ACHN (cell line): ENCODE measurements around the gene SEMA3B.
"Not testable (repeated sequence)": the region's sequence is repeated elsewhere in the genome, so short reads cannot be mapped to it uniquely, and the experiment has no call there.

Source experiments
- DNase-seq: peaks from one replicate; pipeline ENCODE4 v3.0.0-alpha.2; 2015
- in situ Hi-C: cut with HindIII; loops from 2 replicates; pipeline ENCODE4 v1.10.0; 2017; ENCODE audit warnings: low sequenced_read_pairs, low pct_ligation_motif_present, low pct_unique_long_range_greater_than_20kb

SEMA3B gene

GRCh38 chr3:50236484-50237132, 32.3 kb upstream of the SEMA3B start:
- no peak for DNase-seq
- in situ Hi-C loops: no loop called here

DNA sequence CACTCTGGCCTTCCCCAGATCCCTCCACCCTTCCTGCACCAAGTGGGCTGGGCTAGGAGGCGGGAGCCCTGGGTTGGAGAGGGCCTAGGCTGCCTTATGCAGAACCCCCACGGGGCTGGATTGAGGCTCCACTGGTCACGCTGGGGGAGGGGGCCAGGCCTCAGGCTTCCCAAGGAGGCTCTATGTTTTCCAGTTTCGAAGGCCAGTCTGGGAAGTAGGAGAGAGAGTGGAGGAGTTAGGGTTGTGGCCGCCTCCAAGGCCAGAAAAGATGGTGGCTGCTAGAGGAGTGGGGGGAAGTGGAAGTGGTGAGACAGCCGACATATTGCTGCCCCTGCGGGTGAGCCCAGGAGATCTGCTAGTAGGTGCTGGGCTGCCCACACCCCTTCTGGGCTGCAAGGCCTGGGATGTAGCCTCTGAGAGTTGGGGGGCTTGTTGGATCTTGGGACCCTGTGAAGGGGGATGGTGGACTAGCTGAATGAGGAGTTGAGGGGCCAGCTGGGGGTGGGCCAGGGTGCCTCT, 31.8 kb upstream of the SEMA3B start:
- in situ Hi-C loops: no loop called here
- DNase-seq: peak; percentile 50

DNA sequence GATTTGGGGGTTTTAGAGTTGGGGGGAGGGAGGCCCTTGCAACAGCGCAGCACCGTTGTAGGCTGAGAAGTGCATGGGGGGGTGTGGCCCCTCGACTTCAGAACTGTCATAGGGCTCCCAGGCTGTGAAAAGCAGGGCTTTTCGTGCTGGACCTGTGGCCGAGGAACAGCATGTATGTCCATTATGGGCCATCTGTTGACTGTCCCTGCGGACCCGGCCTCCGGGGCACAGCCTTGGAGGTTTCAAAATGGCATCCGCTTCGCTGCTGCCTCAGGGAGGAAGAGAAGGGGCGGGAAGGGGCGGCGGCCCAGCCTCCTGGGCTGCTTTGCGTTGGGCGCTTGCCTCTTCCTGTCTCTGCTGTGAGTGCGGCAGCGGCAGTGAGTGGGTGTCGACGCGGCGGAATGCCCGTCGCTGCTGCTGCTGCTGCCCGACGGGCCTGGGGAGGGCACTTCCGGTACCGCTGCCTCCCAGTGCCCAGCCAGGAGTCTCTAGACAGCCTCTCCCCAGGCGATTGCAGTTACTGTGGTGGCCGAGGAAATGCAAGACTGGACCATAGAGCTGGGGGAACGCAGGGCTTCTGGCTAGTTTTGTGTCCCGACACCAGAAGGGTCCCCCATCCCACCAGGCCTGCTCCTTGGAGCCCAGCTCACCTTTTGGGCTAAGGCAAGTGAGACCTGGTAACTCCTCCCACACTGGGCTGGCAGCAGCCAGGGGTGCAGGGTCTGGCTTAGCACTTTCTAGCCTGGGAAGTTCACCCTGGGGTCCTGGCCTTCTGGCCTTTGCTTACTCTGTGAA, 31.0 kb upstream of the SEMA3B start:
- DNase-seq: peak; percentile 81
- in situ Hi-C loops: no loop called here

DNA sequence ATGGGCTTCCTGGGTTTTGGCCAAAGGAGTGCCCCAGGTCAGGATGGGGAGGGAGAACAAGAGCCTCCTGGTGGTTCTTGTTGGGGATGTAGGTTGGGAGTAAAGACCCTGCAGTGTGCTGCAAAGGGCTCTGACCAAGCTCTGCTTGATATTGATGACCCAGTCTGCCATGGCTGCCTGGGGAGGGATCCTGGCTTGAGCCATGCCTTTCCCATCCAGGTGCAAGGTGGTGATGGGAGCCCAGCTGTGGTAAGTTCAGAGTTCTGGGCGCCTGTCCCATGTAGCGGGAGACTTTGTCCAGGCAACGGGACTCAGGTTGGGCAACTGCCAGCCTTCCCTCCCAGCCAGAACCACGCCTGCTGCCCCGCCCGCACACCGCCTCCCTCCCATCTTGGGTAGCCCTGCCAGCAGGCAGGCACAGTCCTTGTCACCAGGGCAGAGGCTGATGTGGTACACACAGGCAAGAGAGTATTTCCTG, 30.4 kb upstream of the SEMA3B start:
- in situ Hi-C loops: no loop called here
- no peak for DNase-seq

DNA sequence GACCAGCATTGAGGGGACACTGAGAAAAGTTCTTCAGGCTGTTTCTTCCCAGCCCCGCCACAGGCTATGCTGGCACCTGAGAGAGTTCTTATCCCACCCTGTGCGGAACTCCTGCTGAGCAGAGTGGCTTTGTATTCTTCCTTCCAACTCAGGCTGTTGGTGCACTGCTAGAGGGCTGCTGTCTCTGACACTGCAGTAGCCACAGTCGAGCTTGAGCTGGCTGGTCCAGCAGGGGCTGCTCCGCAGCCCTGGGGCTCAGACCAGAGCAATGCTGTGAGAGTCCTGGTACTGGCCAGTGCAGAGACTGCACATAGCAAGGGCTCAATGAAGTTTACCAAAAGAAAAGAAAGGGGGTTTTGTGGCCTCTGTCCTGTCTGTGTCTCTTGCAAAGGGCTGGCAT, 29.3 kb upstream of the SEMA3B start:
- no peak for DNase-seq
- in situ Hi-C loops: no loop called here

DNA sequence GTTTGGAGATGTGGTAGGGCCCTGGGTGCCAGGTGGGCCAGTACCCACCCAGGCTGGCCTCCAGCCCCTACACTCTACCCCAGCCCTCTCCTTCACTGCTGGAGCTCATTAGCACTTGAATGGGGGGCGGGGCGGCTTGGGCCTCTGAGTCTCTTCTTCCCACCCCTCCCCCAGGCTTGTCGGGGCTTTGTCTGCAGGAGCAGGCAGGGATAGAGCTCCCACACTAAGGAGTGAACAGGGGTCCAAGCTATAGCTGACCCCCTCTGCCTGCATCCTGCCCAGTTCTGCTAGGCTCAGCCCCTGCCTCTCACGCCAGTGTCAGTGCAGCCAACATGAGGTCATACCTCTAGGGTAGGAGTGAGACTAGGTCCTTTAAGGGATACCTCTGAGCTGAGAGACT, 27.8 kb upstream of the SEMA3B start:
- in situ Hi-C loops: no loop called here
- DNase-seq: no peak

- DNase-seq: no peak
- in situ Hi-C loops: no loop called here
These were observed 27.1 kb upstream of the SEMA3B start for GRCh38 chr3:50241713-50242380.

GRCh38 chr3:50242381-50242770, 26.6 kb upstream of the SEMA3B start:
- in situ Hi-C loops: no loop called here
- no peak for DNase-seq

DNA sequence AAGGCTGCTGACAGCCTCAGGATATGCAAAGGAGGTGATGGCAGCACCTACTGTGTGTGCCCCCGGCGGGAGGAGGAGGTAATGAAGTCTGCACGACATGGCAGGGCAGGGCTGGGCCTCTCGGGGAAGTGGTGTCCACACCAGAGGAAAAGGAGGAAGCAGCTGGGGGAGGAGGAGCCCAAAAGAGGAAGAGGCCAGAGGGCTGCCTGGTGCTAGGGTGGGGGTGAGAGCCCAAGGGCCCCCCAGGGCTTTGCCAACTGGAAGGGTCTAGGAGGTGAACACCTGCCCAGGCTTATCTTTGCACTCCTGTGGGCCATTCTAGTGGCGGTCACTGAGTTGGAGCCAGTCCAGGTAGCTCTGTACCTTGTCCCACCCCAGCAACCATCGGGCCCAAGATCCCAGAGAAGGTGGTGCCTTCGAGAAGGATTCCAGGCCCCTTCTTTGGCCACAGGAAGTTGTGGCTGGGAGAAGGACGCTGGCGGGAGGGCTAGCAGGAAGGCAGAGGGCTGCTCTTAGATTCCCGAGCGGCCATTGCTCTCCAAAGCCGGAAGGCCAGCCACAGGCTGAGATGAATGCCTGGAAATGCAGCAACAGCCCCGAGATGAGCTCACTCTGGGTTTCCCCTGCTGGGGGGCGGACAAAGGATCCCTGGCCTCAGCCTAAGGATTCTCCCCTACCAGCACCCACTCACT, 25.9 kb upstream of the SEMA3B start:
- no peak for DNase-seq
- in situ Hi-C loops: no loop called here

DNA sequence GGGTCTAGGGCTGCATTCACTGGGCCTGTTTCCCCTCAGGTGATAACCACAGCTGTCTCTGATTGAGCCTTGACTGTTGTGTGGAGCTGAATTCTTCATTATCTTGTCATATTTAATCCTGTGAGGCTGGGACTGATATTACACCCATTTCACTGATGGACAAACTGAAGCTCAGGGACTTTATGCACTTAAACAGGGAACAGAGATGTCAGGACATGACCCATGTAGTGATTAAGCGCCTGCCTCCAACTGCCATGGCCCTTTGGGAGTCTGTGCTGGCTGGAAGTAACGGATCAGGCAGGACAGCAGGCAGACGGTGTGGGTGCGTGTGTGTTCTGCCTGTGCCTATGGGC, 25.4 kb upstream of the SEMA3B start:
- DNase-seq: no peak
- in situ Hi-C loops: no loop called here

DNA sequence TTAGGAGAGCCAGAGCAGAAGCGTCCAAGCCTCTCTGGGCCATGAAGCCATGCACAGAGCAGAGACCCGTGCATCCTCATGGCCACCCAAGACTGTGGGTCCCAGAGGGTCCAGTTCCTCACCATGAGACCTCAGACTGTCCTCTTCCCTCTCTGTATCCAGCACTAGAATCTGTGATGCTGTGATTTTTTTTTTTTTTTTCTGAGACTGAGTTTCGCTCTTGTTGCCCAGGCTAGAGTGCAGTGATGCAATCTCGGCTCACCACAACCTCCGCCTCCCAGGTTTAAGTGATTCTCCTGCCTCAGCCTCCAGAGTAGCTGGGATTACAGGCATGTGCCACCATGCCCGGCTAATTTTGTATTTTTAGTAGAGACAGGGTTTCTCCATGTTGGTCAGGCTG, 24.1 kb upstream of the SEMA3B start:
- DNase-seq, in situ Hi-C loops: not testable (repeated sequence)

- in situ Hi-C loops: no loop called here
- no peak for DNase-seq
These were observed 23.6 kb upstream of the SEMA3B start for GRCh38 chr3:50245251-50245745.

DNA sequence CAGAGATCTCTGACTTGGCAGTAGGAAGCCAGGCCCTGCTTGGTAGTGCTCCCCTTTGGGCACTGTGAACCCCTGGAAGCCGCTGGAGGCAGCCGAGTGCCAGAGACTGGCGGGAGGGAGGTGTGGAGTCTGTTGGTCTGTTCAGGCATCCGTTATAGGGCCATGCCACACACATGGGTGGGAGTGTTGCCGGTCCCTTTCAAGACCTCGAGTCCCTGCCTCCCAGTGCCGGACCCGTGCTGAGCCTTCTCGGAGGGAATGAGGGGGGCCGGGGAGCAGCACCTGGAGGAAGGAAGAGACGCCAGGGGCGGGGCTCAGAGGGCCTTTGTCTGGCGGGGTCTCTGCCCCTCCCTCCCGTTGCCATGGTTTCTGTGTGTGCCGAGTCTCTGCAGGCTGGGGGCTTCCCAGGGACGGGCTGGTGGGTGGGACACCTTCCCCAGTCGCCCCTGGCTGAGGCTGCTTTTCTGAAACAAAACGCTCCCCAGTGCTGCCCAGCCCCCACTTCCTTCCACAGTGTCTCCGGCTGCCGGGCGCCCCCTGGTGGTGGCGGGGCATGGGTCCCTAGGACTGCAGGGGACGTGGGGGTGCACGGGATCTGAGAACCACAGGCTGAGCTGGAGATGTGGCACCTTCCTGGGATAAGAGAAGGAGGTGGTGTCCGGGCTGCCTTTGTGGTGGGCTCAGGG, 23.0 kb upstream of the SEMA3B start:
- peak; percentile 78 for DNase-seq
- in situ Hi-C loops: no loop called here

- in situ Hi-C loops: no loop called here
- DNase-seq: peak; percentile 68
These were observed 22.4 kb upstream of the SEMA3B start for GRCh38 chr3:50246517-50246954.

DNA sequence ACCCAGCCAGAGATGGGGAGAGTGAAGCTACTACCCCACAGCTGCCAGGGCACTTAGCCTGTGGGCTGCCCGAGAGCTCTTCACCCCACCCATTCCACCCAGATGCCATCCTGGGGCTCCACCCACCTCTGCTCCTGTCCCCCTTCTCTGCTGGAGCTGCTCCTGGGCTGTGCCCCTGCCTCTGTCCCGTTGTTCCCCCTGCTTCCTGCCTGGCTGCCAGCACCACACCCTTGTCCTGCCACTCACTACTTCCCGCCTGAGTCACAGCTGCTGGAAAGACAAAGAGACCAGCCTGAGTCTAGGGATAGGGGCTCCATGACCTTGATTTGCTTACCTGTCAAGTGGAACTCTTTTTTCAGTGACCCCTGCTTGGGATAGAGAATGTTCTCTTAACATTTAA, 20.6 kb upstream of the SEMA3B start:
- in situ Hi-C loops: no loop called here
- no peak for DNase-seq

DNA sequence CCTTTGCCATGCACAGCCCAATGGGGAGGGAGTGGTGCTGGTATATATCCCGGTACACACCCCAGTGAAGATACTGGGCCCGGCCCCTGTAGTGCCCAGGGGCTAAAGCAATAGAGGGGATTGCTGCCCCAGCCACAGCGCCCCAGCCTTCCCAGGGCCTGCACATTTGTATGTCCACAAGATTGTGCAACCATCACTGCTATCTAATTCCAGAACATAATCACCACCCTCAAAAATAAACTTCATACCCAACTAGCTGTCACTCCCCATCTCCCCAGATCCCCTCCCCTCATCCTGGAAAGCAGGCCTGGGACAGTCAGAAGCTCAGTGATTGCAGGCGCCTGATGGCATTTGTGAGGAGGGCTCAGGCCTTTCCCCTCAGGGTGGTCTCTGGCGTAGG, 19.5 kb upstream of the SEMA3B start:
- DNase-seq: no peak
- in situ Hi-C loops: no loop called here

DNA sequence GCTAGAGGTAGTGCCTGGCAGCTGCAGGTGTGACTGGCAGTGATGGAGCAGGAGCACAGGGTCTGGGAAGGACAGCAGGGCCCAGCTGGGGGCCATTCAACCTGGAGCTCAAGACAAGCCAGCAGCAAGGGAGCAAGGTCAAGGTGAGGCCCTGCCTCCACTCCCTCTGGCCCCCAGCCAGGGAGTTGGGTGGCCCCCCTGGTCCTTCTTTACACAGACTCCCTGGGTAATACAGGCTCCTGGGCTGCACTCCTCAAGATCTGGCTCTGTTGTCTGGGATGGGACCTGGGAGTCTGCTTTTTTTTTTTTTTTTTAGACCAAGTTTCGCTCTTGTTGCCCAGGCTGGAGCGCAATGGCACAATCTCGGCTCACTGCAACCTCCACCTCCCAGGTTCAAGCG, 18.4 kb upstream of the SEMA3B start:
- DNase-seq: no peak
- in situ Hi-C loops: no loop called here

DNA sequence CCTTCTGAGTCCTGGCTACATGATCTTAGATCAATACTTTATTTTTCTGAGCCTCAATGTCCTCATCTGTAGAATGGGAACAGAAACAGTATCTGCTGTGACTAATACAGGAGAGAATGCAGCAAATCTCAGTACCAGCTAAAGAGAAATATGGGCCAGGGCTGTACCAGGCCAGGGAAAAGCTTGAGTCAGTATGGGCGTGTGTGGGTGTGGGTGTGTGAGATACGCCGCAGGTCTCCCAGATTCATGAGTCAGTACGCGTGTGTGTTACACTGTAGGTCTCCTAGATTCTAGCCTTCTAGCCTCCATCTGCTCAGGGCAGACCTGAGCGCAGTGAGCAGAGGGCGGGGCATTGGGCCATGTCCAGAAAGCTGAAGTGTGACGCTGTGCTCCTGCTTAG, 17.7 kb upstream of the SEMA3B start:
- DNase-seq: no peak

More for the DNA sequence above, 17.7 kb upstream of the SEMA3B start:
- in situ Hi-C loops: no loop called here
